Dendritic cell treated with granulocyte-macrophage colony-stimulating factor and Interleukin-4, amounts not matched to agents 40 ng/mL and 50 ng/mL, for 4 days (primary cell): ENCODE measurements around the gene EHMT2.
"Not testable (repeated sequence)": the region's sequence is repeated elsewhere in the genome, so short reads cannot be mapped to it uniquely, and the experiment has no call there.

ENCODE experiments used
- H3K27ac Mint-ChIP-seq: one replicate; pipeline ENCODE4 v1.8.0; 2022; ENCODE audit warnings: mild to moderate bottlenecking, mixed read lengths
- H3K27me3 Mint-ChIP-seq: one replicate; pipeline ENCODE4 v1.8.0; 2022; ENCODE audit warnings: mild to moderate bottlenecking, mixed read lengths
- H3K36me3 Mint-ChIP-seq: one replicate; pipeline ENCODE4 v1.8.0; 2022; ENCODE audit warnings: low read depth, mixed read lengths
- H3K4me1 Mint-ChIP-seq: one replicate; pipeline ENCODE4 v1.8.0; 2022; ENCODE audit warnings: low read depth, mixed read lengths
- H3K4me3 Mint-ChIP-seq: one replicate; pipeline ENCODE4 v1.8.0; 2022; ENCODE audit warnings: mild to moderate bottlenecking, moderate library complexity, mixed read lengths
- H3K9me3 Mint-ChIP-seq: one replicate; pipeline ENCODE4 v1.8.0; 2022; ENCODE audit warnings: mixed read lengths
- intact Hi-C: fragments of 100-400 bp; cut with micrococcal nuclease; formaldehyde crosslinking; loops from one replicate; pipeline ENCODE4 v1.15.0; 2022

EHMT2 gene

GRCh38 chr6:31906727-31907126, 9.2 kb upstream of the EHMT2 start:
- H3K9me3 Mint-ChIP-seq, H3K36me3 Mint-ChIP-seq, intact Hi-C loops, H3K4me3 Mint-ChIP-seq, H3K27me3 Mint-ChIP-seq: not testable (repeated sequence)
- Mint-ChIP-seq H3K27ac (peak overlapping the region; percentile 83), H3K4me1 (peaks cover 50% of the 10 kb centered on the region)

- H3K4me1 Mint-ChIP-seq: peaks cover 51% of the 10 kb centered on the region
- H3K27ac Mint-ChIP-seq: peak overlapping the region; percentile 83
- no peaks in the 10 kb centered on the region for H3K36me3 Mint-ChIP-seq
- H3K27me3 Mint-ChIP-seq: peaks cover 3% of the 10 kb centered on the region
- H3K4me3 Mint-ChIP-seq: no peak overlapping the region
- no peaks in the 10 kb centered on the region for H3K9me3 Mint-ChIP-seq
- intact Hi-C loops: no loop called here
These were observed 8.6 kb upstream of the EHMT2 start for GRCh38 chr6:31906122-31906521.

- Mint-ChIP-seq H3K36me3 (peaks cover 1% of the 10 kb centered on the region), H3K27ac (no peak overlapping the region), H3K4me3 (no peak overlapping the region), H3K27me3 (peaks cover 3% of the 10 kb centered on the region), H3K9me3 (no peaks in the 10 kb centered on the region), H3K4me1 (peaks cover 56% of the 10 kb centered on the region)
- intact Hi-C loops: no loop called here
These were observed 7.5 kb upstream of the EHMT2 start for GRCh38 chr6:31905041-31905440.

- no peaks in the 10 kb centered on the region for H3K9me3 Mint-ChIP-seq
- peaks cover 3% of the 10 kb centered on the region for H3K27me3 Mint-ChIP-seq
- H3K4me1 Mint-ChIP-seq: peaks cover 59% of the 10 kb centered on the region
- H3K4me3 Mint-ChIP-seq: no peak overlapping the region
- intact Hi-C loops: no loop called here
- H3K36me3 Mint-ChIP-seq: peaks cover 12% of the 10 kb centered on the region
- peak overlapping the region; percentile 85 for H3K27ac Mint-ChIP-seq
These were observed 6.5 kb upstream of the EHMT2 start for GRCh38 chr6:31903957-31904356.

- Mint-ChIP-seq H3K9me3 (no peaks in the 10 kb centered on the region), H3K4me3 (peak within 1 kb of the TSS; percentile 78), H3K36me3 (peaks cover 25% of the 10 kb centered on the region), H3K27ac (peak within 1 kb of the TSS; percentile 85), H3K4me1 (peaks cover 69% of the 10 kb centered on the region), H3K27me3 (peaks cover 3% of the 10 kb centered on the region)
- intact Hi-C loops: no loop called here
These were observed 4.6 kb upstream of the EHMT2 start, which contains the start of gene ZBTB12 for GRCh38 chr6:31901953-31902643. ZBTB12 (minus strand) TSS chr6:31902086; CDS start chr6:31901305, 781 bp downstream.

GRCh38 chr6:31901415-31901952, 4.0 kb upstream of the EHMT2 start:
- Mint-ChIP-seq H3K27ac (peak overlapping the region; percentile 85), H3K4me1 (peaks cover 66% of the 10 kb centered on the region), H3K9me3 (no peaks in the 10 kb centered on the region), H3K27me3 (peaks cover 3% of the 10 kb centered on the region), H3K4me3 (peak overlapping the region; percentile 78), H3K36me3 (peaks cover 29% of the 10 kb centered on the region)
- intact Hi-C loops: no loop called here

- Mint-ChIP-seq H3K27ac (peak overlapping the region; percentile 85), H3K4me3 (peak overlapping the region; percentile 78)
- intact Hi-C loops: no loop called here
These were observed 3.5 kb upstream of the EHMT2 start for GRCh38 chr6:31900917-31901414.

GRCh38 chr6:31899882-31900722, 2.6 kb upstream of the EHMT2 start:
- H3K27me3 Mint-ChIP-seq: no peaks in the 10 kb centered on the region
- peak overlapping the region; percentile 76 for H3K4me3 Mint-ChIP-seq
- H3K4me1 Mint-ChIP-seq: peaks cover 62% of the 10 kb centered on the region
- peaks cover 43% of the 10 kb centered on the region for H3K36me3 Mint-ChIP-seq
- intact Hi-C loops: loop anchor here (5.0 kb wide), 1 partner anchor 57 kb away; the partner anchor contains the start of genes NELFE and SKIC2
- H3K9me3 Mint-ChIP-seq: no peaks in the 10 kb centered on the region
- peak overlapping the region; percentile 88 for H3K27ac Mint-ChIP-seq

More at GRCh38 chr6:31900917-31901414, 3.5 kb upstream of the EHMT2 start:
- Mint-ChIP-seq H3K4me1 (peaks cover 66% of the 10 kb centered on the region), H3K9me3 (no peaks in the 10 kb centered on the region), H3K27me3 (no peaks in the 10 kb centered on the region), H3K36me3 (peaks cover 34% of the 10 kb centered on the region)

GRCh38 chr6:31899215-31899614, 1.7 kb upstream of the EHMT2 start:
- no peaks in the 10 kb centered on the region for H3K27me3 Mint-ChIP-seq
- no peaks in the 10 kb centered on the region for H3K9me3 Mint-ChIP-seq
- H3K36me3 Mint-ChIP-seq: peaks cover 52% of the 10 kb centered on the region
- intact Hi-C loops: loop anchor here (5.0 kb wide), 1 partner anchor 58 kb away; the partner anchor contains the start of genes NELFE and SKIC2
- peak overlapping the region; percentile 88 for H3K27ac Mint-ChIP-seq
- peak overlapping the region; percentile 76 for H3K4me3 Mint-ChIP-seq
- H3K4me1 Mint-ChIP-seq: peaks cover 62% of the 10 kb centered on the region

- peaks cover 59% of the 10 kb centered on the region for H3K36me3 Mint-ChIP-seq
- no peaks in the 10 kb centered on the region for H3K27me3 Mint-ChIP-seq
- intact Hi-C loops: loop anchor here (5.0 kb wide), 1 partner anchor 59 kb away; the partner anchor contains the start of genes NELFE and SKIC2
- peak overlapping the region; percentile 89 for H3K4me3 Mint-ChIP-seq
- peaks cover 57% of the 10 kb centered on the region for H3K4me1 Mint-ChIP-seq
- peak overlapping the region; percentile 88 for H3K27ac Mint-ChIP-seq
- H3K9me3 Mint-ChIP-seq: no peaks in the 10 kb centered on the region
These were observed 999 bp upstream of the EHMT2 start for GRCh38 chr6:31898383-31899011.

GRCh38 chr6:31896856-31897611, 464 bp downstream of the EHMT2 start:
- intact Hi-C loops: loop anchor here (5.0 kb wide), 1 partner anchor 60 kb away; the partner anchor contains the start of genes NELFE and SKIC2
- peaks cover 50% of the 10 kb centered on the region for H3K4me1 Mint-ChIP-seq
- peak overlapping the region; percentile 49 for H3K27ac Mint-ChIP-seq
- no peaks in the 10 kb centered on the region for H3K9me3 Mint-ChIP-seq
- no peaks in the 10 kb centered on the region for H3K27me3 Mint-ChIP-seq
- peaks cover 73% of the 10 kb centered on the region for H3K36me3 Mint-ChIP-seq
- peak overlapping the region; percentile 75 for H3K4me3 Mint-ChIP-seq

- intact Hi-C loops: loop anchor here (5.0 kb wide), 1 partner anchor 61 kb away; the partner anchor contains the start of genes NELFE and SKIC2
- H3K36me3 Mint-ChIP-seq: peaks cover 79% of the 10 kb centered on the region
- H3K9me3 Mint-ChIP-seq: no peaks in the 10 kb centered on the region
- peaks cover 51% of the 10 kb centered on the region for H3K4me1 Mint-ChIP-seq
- H3K27me3 Mint-ChIP-seq: no peaks in the 10 kb centered on the region
- H3K27ac Mint-ChIP-seq: peak overlapping the region; percentile 49
- H3K4me3 Mint-ChIP-seq: peak overlapping the region; percentile 75
These were observed 1.0 kb downstream of the EHMT2 start for GRCh38 chr6:31896493-31896855.

GRCh38 chr6:31892821-31893220, 4.7 kb downstream of the EHMT2 start:
- H3K4me1 Mint-ChIP-seq: peaks cover 23% of the 10 kb centered on the region
- no peaks in the 10 kb centered on the region for H3K27me3 Mint-ChIP-seq
- no peaks in the 10 kb centered on the region for H3K9me3 Mint-ChIP-seq
- H3K4me3 Mint-ChIP-seq: no peak overlapping the region
- no peak overlapping the region for H3K27ac Mint-ChIP-seq
- H3K36me3 Mint-ChIP-seq: peaks cover 89% of the 10 kb centered on the region
- intact Hi-C loops: no loop called here
